ENCODE results near the gene KIF26B.

Gene KIF26B

GRCh38 chr1:245645406-245645805 is 490.6 kb downstream of the KIF26B start:
- Histone ChIP-seq H3K27ac (ENCODE audit: insufficient read depth, low read depth, low read length, poor library complexity, severe bottlenecking) (no peak overlapping the region), H3K27me3 (ENCODE audit: control insufficient read depth, insufficient read depth, low read length, poor library complexity, severe bottlenecking) (peaks cover 6% of the 10 kb centered on the region), H3K4me3 (ENCODE audit: insufficient read depth, low read depth, low read length) (no peak overlapping the region), H3K9me3 (ENCODE audit: control insufficient read depth, low read length) (no peaks in the 10 kb centered on the region), H3K36me3 (ENCODE audit: control insufficient read depth, insufficient read depth, low read length) (no peaks in the 10 kb centered on the region), H3K4me1 (ENCODE audit: control insufficient read depth, insufficient read depth, low read length) (peaks cover 14% of the 10 kb centered on the region)
- WGBS, 2 experiments: 88 to 95% methylated on average over 4 of the region's 4 CpGs

- Histone ChIP-seq H3K4me1 (ENCODE audit: control insufficient read depth, insufficient read depth, low read length) (peaks cover 14% of the 10 kb centered on the region), H3K4me3 (ENCODE audit: insufficient read depth, low read depth, low read length) (no peak overlapping the region), H3K27ac (ENCODE audit: insufficient read depth, low read depth, low read length, poor library complexity, severe bottlenecking) (no peak overlapping the region), H3K27me3 (ENCODE audit: control insufficient read depth, insufficient read depth, low read length, poor library complexity, severe bottlenecking) (peaks cover 6% of the 10 kb centered on the region), H3K36me3 (ENCODE audit: control insufficient read depth, insufficient read depth, low read length) (no peaks in the 10 kb centered on the region), H3K9me3 (ENCODE audit: control insufficient read depth, low read length) (no peaks in the 10 kb centered on the region)
- WGBS, 2 experiments: 93 to 95% methylated on average over 8 to 9 of the region's 9 CpGs
Measured at GRCh38 chr1:245645894-245646293, 491.1 kb downstream of the KIF26B start.

GRCh38 chr1:245648749-245649522 is 494.2 kb downstream of the KIF26B start:
- WGBS, 2 experiments: 53 to 56% methylated on average over 19 of the region's 19 CpGs
- H3K27me3 ChIP-seq (ENCODE audit: control insufficient read depth, insufficient read depth, low read length, poor library complexity, severe bottlenecking): peaks cover 6% of the 10 kb centered on the region
- no peak overlapping the region for H3K27ac ChIP-seq (ENCODE audit: insufficient read depth, low read depth, low read length, poor library complexity, severe bottlenecking)
- peaks cover 14% of the 10 kb centered on the region for H3K4me1 ChIP-seq (ENCODE audit: control insufficient read depth, insufficient read depth, low read length)
- H3K9me3 ChIP-seq (ENCODE audit: control insufficient read depth, low read length): no peaks in the 10 kb centered on the region
- H3K36me3 ChIP-seq (ENCODE audit: control insufficient read depth, insufficient read depth, low read length): no peaks in the 10 kb centered on the region
- H3K4me3 ChIP-seq (ENCODE audit: insufficient read depth, low read depth, low read length): no peak overlapping the region

GRCh38 chr1:245649666-245650065 is 494.9 kb downstream of the KIF26B start:
- Histone ChIP-seq H3K9me3 (ENCODE audit: control insufficient read depth, low read length) (no peaks in the 10 kb centered on the region), H3K27me3 (ENCODE audit: control insufficient read depth, insufficient read depth, low read length, poor library complexity, severe bottlenecking) (peaks cover 6% of the 10 kb centered on the region), H3K4me1 (ENCODE audit: control insufficient read depth, insufficient read depth, low read length) (peaks cover 18% of the 10 kb centered on the region), H3K36me3 (ENCODE audit: control insufficient read depth, insufficient read depth, low read length) (no peaks in the 10 kb centered on the region), H3K27ac (ENCODE audit: insufficient read depth, low read depth, low read length, poor library complexity, severe bottlenecking) (no peak overlapping the region), H3K4me3 (ENCODE audit: insufficient read depth, low read depth, low read length) (no peak overlapping the region)
- 89 to 90% methylated on average over 5 of the region's 5 CpGs for WGBS, 2 experiments

GRCh38 chr1:245650441-245650960 is 495.7 kb downstream of the KIF26B start:
- Histone ChIP-seq H3K9me3 (ENCODE audit: control insufficient read depth, low read length) (no peaks in the 10 kb centered on the region), H3K27me3 (ENCODE audit: control insufficient read depth, insufficient read depth, low read length, poor library complexity, severe bottlenecking) (peaks cover 6% of the 10 kb centered on the region), H3K27ac (ENCODE audit: insufficient read depth, low read depth, low read length, poor library complexity, severe bottlenecking) (no peak overlapping the region), H3K4me1 (ENCODE audit: control insufficient read depth, insufficient read depth, low read length) (peaks cover 18% of the 10 kb centered on the region), H3K36me3 (ENCODE audit: control insufficient read depth, insufficient read depth, low read length) (no peaks in the 10 kb centered on the region), H3K4me3 (ENCODE audit: insufficient read depth, low read depth, low read length) (no peak overlapping the region)
- 92 to 93% methylated on average over 7 of the region's 7 CpGs for WGBS, 2 experiments

GRCh38 chr1:245651093-245651492 is 496.3 kb downstream of the KIF26B start:
- Histone ChIP-seq H3K36me3 (ENCODE audit: control insufficient read depth, insufficient read depth, low read length) (no peaks in the 10 kb centered on the region), H3K27me3 (ENCODE audit: control insufficient read depth, insufficient read depth, low read length, poor library complexity, severe bottlenecking) (peaks cover 6% of the 10 kb centered on the region), H3K9me3 (ENCODE audit: control insufficient read depth, low read length) (no peaks in the 10 kb centered on the region), H3K4me3 (ENCODE audit: insufficient read depth, low read depth, low read length) (no peak overlapping the region), H3K4me1 (ENCODE audit: control insufficient read depth, insufficient read depth, low read length) (peaks cover 18% of the 10 kb centered on the region), H3K27ac (ENCODE audit: insufficient read depth, low read depth, low read length, poor library complexity, severe bottlenecking) (no peak overlapping the region)
- 93% methylated on average over 3 of the region's 3 CpGs for WGBS, 2 experiments

GRCh38 chr1:245652116-245652515 is 497.3 kb downstream of the KIF26B start:
- H3K27me3 ChIP-seq (ENCODE audit: control insufficient read depth, insufficient read depth, low read length, poor library complexity, severe bottlenecking): peaks cover 6% of the 10 kb centered on the region
- no peak overlapping the region for H3K27ac ChIP-seq (ENCODE audit: insufficient read depth, low read depth, low read length, poor library complexity, severe bottlenecking)
- H3K36me3 ChIP-seq (ENCODE audit: control insufficient read depth, insufficient read depth, low read length): no peaks in the 10 kb centered on the region
- no peak overlapping the region for H3K4me3 ChIP-seq (ENCODE audit: insufficient read depth, low read depth, low read length)
- 98% methylated on average over 4 of the region's 4 CpGs for WGBS, 2 experiments
- peaks cover 18% of the 10 kb centered on the region for H3K4me1 ChIP-seq (ENCODE audit: control insufficient read depth, insufficient read depth, low read length)
- no peaks in the 10 kb centered on the region for H3K9me3 ChIP-seq (ENCODE audit: control insufficient read depth, low read length)

- H3K4me3 ChIP-seq (ENCODE audit: insufficient read depth, low read depth, low read length): no peak overlapping the region
- WGBS, 2 experiments: 87 to 88% methylated on average over 17 of the region's 17 CpGs
- no peaks in the 10 kb centered on the region for H3K9me3 ChIP-seq (ENCODE audit: control insufficient read depth, low read length)
- no peaks in the 10 kb centered on the region for H3K36me3 ChIP-seq (ENCODE audit: control insufficient read depth, insufficient read depth, low read length)
- H3K27ac ChIP-seq (ENCODE audit: insufficient read depth, low read depth, low read length, poor library complexity, severe bottlenecking): no peak overlapping the region
- peaks cover 18% of the 10 kb centered on the region for H3K4me1 ChIP-seq (ENCODE audit: control insufficient read depth, insufficient read depth, low read length)
- peaks cover 6% of the 10 kb centered on the region for H3K27me3 ChIP-seq (ENCODE audit: control insufficient read depth, insufficient read depth, low read length, poor library complexity, severe bottlenecking)
Measured at GRCh38 chr1:245652660-245653427, 498.1 kb downstream of the KIF26B start.

GRCh38 chr1:245654460-245655050 is 499.8 kb downstream of the KIF26B start:
- 88 to 90% methylated on average over 9 of the region's 9 CpGs for WGBS, 2 experiments
- no peak overlapping the region for H3K27ac ChIP-seq (ENCODE audit: insufficient read depth, low read depth, low read length, poor library complexity, severe bottlenecking)

GRCh38 chr1:245656189-245656717 is 501.5 kb downstream of the KIF26B start:
- no peaks in the 10 kb centered on the region for H3K36me3 ChIP-seq (ENCODE audit: control insufficient read depth, insufficient read depth, low read length)
- H3K9me3 ChIP-seq (ENCODE audit: control insufficient read depth, low read length): no peaks in the 10 kb centered on the region
- H3K27ac ChIP-seq (ENCODE audit: insufficient read depth, low read depth, low read length, poor library complexity, severe bottlenecking): no peak overlapping the region
- no peaks in the 10 kb centered on the region for H3K27me3 ChIP-seq (ENCODE audit: control insufficient read depth, insufficient read depth, low read length, poor library complexity, severe bottlenecking)
- no peak overlapping the region for H3K4me3 ChIP-seq (ENCODE audit: insufficient read depth, low read depth, low read length)
- H3K4me1 ChIP-seq (ENCODE audit: control insufficient read depth, insufficient read depth, low read length): peaks cover 4% of the 10 kb centered on the region
- 93 to 95% methylated on average over 11 of the region's 11 CpGs for WGBS, 2 experiments

More at GRCh38 chr1:245654460-245655050, 499.8 kb downstream of the KIF26B start:
- Histone ChIP-seq H3K4me3 (ENCODE audit: insufficient read depth, low read depth, low read length) (no peak overlapping the region), H3K27me3 (ENCODE audit: control insufficient read depth, insufficient read depth, low read length, poor library complexity, severe bottlenecking) (peaks cover 4% of the 10 kb centered on the region), H3K9me3 (ENCODE audit: control insufficient read depth, low read length) (no peaks in the 10 kb centered on the region), H3K36me3 (ENCODE audit: control insufficient read depth, insufficient read depth, low read length) (no peaks in the 10 kb centered on the region), H3K4me1 (ENCODE audit: control insufficient read depth, insufficient read depth, low read length) (peaks cover 8% of the 10 kb centered on the region)
